Stomach (tissue), 9 donors: ENCODE measurements around the gene VSTM2L. TPM values are rescaled to one million over a fixed set of nuclear protein-coding genes. Genes with fewer than 3 reads are reported as not detected.

Source experiments
- DNase-seq, 2 donors: peaks; one replicate each; pipeline versions ENCODE4 v3.0.0 to v3.0.0-alpha.2; 2013 to 2019
- H3K27ac ChIP-seq, 5 donors: fragments of 200-600 bp in 4 of 5; sonication (generic) in 4 of 5; one replicate each; pipeline ENCODE4 v1.5.1; 2013 to 2019; ENCODE audit warnings: mild to moderate bottlenecking in 1 of 5, moderate library complexity in 1 of 5
- H3K27me3 ChIP-seq, 3 donors: fragments of 200-600 bp; sonication (generic); one replicate each; pipeline ENCODE4 v1.5.1; 2017 to 2019; ENCODE audit warnings: mixed run types in 1 of 3
- H3K36me3 ChIP-seq, 4 donors: fragments of 200-600 bp; sonication (generic); 1 replicate in 3 of 4; 2 replicates in 1 of 4; pipeline ENCODE4 v1.5.1; 2016 to 2019
- H3K4me1 ChIP-seq, 4 donors: fragments of 200-600 bp; sonication (generic); one replicate each; pipeline ENCODE4 v1.5.1; 2016 to 2019
- H3K4me3 ChIP-seq, 4 donors: fragments of 200-600 bp; sonication (generic) in 3 of 4; one replicate each; pipeline ENCODE4 v1.5.1; 2016 to 2019; ENCODE audit warnings: mild to moderate bottlenecking in 1 of 4
- H3K9me3 ChIP-seq, 4 donors: fragments of 200-600 bp; sonication (generic); one replicate each; pipeline ENCODE4 v1.5.1; 2016 to 2019
- EP300 ChIP-seq: sonication (generic); formaldehyde crosslinking; IDR thresholded peaks from one replicate; pipeline ENCODE4 v1.6.1; 2017; ENCODE audit warnings: antibody characterized with exemption
- POLR2A ChIP-seq, 4 donors: fragments of 450-650 bp; IDR thresholded peaks; one replicate each; pipeline ENCODE4 v1.6.1; 2016; ENCODE audit warnings: antibody characterized with exemption in 4 of 4, control low read depth in 2 of 4, mild to moderate bottlenecking in 1 of 4, moderate library complexity in 1 of 4
- POLR2AphosphoS5 ChIP-seq, 3 donors: sonication (generic); formaldehyde crosslinking; IDR thresholded peaks; one replicate each; pipeline ENCODE4 v1.6.1; 2016; ENCODE audit warnings: antibody characterized with exemption in 3 of 3
- WGBS, 5 donors: extraction: QIAGEN DNeasy Blood & Tissue Kit in 3 of 5; methylation state at CpG; one replicate each; pipeline versions ENCODE4 v1.1.5 to v1.1.7; 2013 to 2018; 5-methylcytosine and 5-hydroxymethylcytosine counted together
- intact Hi-C: fragments of 100-400 bp; cut with DNase I; formaldehyde crosslinking; loops from one replicate; pipeline ENCODE4 v1.15.1; 2023; ENCODE audit warnings: low total_unique reads
- polyA plus RNA-seq, 3 donors: library from polyadenylated mRNA; stranded (reverse); fragments of 200-250 nt; gene quantifications; one replicate each; pipeline ENCODE4 v1.2.3, GENCODE V29; 2013
- total RNA-seq, 5 donors: library from RNA; depleted of rRNA; stranded (reverse); fragments of >200 nt; gene quantifications; one replicate each; pipeline versions ENCODE4 v1.1.0 to v1.2.3, GENCODE V29; 2014 to 2016
- TF ChIP-seq, protein P1 (sequence below), 7 experiments: fragments of 450-650 bp in 4 of 7; fragments of 200-600 bp in 3 of 7; sonication (generic) in 3 of 7; IDR thresholded peaks; one replicate each; pipeline ENCODE4 v1.5.1; 2016 to 2019; ENCODE audit warnings: antibody characterized with exemption in 7 of 7, control low read depth in 2 of 7, mild to moderate bottlenecking in 1 of 7
- donor health status: healthy with polysubstance abuse.
- donor health status: Bipolar disorder and iron deficiency.
- donor health status: healthy.

Gene VSTM2L
- total and polyA plus RNA-seq, 8 donors = 1.1 to 18.3 (median 3.4) TPM; not detected in 2

DNA sequence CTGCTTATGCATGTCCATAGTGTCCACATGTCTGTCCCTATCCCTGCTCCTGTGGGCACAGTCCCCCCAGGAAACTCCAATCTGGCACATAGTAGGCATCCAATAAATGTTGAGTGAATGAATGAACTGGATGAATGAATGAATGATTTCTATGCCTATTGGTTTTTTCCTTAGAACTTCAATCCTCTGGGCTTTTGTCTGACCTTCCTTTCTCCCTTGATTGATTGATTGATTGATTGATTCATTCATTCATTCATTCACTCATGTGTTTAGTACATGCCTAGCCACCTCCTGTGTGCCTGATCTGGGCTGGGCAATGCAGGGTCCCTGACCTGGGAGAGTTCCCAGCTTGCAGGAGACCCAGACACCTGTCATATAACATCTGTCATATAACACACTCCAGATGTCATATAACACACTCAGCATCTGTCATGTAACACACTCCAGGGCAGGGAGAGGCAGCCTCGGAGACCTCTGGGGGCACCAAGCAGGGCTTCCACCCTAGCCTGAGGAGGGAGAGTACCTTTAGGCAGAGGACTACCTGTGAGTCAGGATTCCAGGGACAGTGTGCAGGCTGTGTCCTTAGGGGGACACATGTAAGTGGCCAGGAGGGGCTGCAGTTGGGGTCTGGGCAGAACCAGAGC is 17.9 kb downstream of the VSTM2L start:
- DNase-seq = no peak
- 65 to 97% (median 78%) methylated on average over 1 of the region's 1 CpG for WGBS, 5 donors
- H3K9me3 ChIP-seq = no peaks in the 10 kb centered on the region
- H3K4me1 ChIP-seq = peaks cover 4 to 8% (median 7%) of the 10 kb centered on the region in 4 donors
- no peaks in the 10 kb centered on the region for H3K36me3 ChIP-seq
- no peak overlapping the region for H3K4me3 ChIP-seq
- TF ChIP-seq POLR2AphosphoS5 (IDR thresholded peaks at IDR 0.05) (no peak), EP300 (no peak), POLR2A (IDR thresholded peaks at IDR 0.05) (no peak)
- TF ChIP-seq, protein P1, sequence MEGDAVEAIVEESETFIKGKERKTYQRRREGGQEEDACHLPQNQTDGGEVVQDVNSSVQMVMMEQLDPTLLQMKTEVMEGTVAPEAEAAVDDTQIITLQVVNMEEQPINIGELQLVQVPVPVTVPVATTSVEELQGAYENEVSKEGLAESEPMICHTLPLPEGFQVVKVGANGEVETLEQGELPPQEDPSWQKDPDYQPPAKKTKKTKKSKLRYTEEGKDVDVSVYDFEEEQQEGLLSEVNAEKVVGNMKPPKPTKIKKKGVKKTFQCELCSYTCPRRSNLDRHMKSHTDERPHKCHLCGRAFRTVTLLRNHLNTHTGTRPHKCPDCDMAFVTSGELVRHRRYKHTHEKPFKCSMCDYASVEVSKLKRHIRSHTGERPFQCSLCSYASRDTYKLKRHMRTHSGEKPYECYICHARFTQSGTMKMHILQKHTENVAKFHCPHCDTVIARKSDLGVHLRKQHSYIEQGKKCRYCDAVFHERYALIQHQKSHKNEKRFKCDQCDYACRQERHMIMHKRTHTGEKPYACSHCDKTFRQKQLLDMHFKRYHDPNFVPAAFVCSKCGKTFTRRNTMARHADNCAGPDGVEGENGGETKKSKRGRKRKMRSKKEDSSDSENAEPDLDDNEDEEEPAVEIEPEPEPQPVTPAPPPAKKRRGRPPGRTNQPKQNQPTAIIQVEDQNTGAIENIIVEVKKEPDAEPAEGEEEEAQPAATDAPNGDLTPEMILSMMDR (IDR thresholded peaks at IDR 0.05) = no peak
- peaks cover 0 to 58% (median 15%) of the 10 kb centered on the region in 3 donors for H3K27me3 ChIP-seq
- intact Hi-C loops = no loop called here
- H3K27ac ChIP-seq = no peak overlapping the region

DNA sequence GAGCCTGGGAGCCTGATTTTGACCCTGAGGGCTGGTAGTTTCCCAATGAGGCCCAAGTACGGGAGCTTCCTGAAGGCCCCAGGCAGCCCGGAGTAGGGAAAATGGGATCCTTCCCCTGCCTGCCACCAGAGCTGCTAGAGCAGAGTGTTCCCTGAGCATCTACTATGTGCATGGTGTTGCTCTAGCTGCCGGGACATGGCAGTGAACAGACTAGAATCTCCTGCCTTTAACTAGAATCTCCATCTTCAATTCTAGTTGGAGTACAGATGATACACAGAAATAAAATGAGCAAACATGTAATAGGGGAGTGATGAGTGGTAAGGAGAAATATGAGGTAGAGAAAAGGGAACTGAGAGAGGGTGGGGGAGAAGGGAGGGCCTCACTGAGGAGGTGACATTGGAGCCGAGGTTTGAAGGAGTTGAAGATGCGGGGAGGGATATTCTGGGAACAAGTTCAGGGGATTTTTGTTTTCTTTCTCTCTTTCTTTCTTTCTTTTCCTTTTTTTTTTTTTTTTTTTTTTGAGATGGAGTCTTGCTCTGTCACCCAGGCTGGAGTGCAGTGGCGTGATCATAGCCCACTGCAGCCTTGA is 18.5 kb downstream of the VSTM2L start:
- Histone ChIP-seq H3K36me3 (no peaks in the 10 kb centered on the region), H3K4me3 (no peak overlapping the region), H3K4me1 (peaks cover 0 to 1% (median under 1%) of the 10 kb centered on the region in 4 donors), H3K27me3 (peaks cover 0 to 51% (median 14%) of the 10 kb centered on the region in 3 donors), H3K9me3 (no peaks in the 10 kb centered on the region), H3K27ac (no peak overlapping the region)
- intact Hi-C loops = no loop called here
- 84 to 87% (median 86%) methylated on average over 6 of the region's 6 CpGs for WGBS, 5 donors
- TF ChIP-seq EP300 = no peak
- TF ChIP-seq, protein P1 (IDR thresholded peaks at IDR 0.05) = no peak
- TF ChIP-seq POLR2A (IDR thresholded peaks at IDR 0.05) = no peak
- TF ChIP-seq POLR2AphosphoS5 (IDR thresholded peaks at IDR 0.05) = no peak
- no peak for DNase-seq

DNA sequence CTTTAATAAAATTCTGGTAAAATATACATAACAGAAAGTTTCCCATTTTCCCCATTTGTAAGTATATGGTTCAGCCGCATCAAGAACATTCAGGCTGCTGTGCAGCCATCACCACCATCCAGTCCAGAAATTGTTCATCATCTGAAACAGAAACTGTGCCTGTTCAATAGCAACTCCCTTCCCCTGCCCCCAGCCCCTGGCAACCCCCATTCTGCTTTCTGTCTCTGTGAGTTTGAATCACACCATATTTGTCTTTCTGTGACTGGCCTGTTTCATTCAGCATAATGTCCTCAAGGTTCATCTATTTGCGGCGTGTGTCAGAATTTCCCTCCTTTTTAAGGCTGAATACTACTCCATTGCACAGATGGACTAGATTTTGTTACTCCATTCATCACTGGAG is 19.1 kb downstream of the VSTM2L start:
- TF ChIP-seq EP300 (no peak), POLR2A (IDR thresholded peaks at IDR 0.05) (no peak), POLR2AphosphoS5 (IDR thresholded peaks at IDR 0.05) (no peak)
- TF ChIP-seq, protein P1 (IDR thresholded peaks at IDR 0.05) = no peak
- Histone ChIP-seq H3K9me3 (no peaks in the 10 kb centered on the region), H3K27me3 (peaks cover 0 to 46% (median 12%) of the 10 kb centered on the region in 3 donors), H3K27ac (no peak overlapping the region), H3K4me1 (no peaks in the 10 kb centered on the region), H3K4me3 (no peak overlapping the region), H3K36me3 (no peaks in the 10 kb centered on the region)
- WGBS, 5 donors = 83 to 94% (median 88%) methylated on average over 3 of the region's 3 CpGs
- intact Hi-C loops = no loop called here
- no peak for DNase-seq

DNA sequence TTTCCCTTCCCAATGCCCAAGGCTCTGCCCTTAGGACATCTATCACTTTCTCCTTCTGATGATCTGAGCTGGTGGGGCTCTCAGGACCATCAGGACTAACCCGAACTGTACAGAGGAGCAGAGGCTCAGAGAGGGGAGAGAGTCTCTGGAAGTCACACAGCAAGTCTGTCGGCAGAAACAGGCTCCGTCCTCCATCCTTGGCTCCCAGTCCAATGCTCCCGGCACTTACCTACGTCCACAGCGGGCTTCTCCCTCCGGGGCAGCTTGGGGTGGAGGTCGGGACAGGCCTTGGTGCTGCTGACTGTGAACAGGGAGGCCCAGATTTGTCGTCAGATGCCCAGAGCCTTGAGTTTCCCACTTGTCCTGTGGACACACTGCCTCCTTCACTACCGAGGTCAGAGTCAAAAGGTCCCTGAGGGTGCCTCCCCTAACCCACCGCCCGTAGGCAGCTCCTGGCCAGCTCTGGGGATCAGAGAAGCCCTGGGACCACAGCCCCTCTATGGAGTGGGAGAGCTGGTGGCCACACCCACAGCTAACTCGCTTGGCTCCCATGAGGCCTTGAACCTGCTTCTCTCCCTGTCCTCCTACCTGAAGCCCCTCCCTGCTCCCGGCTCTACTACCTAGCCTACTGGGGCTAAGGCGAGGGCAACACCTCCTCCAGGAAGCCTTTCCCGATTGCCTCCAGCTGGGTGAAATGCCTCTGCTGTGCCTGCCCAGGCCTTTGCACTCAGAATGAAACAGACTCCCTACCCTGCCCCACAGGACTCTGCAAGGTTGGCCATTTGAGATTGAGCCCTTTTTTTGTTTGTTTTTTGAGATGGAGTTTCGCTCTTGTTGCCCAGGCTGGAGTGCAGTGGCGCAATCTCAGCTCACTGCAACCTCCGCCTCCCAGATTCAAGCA is 22.6 kb downstream of the VSTM2L start:
- no peaks in the 10 kb centered on the region for H3K4me1 ChIP-seq
- intact Hi-C loops = no loop called here
- WGBS, 5 donors = 78 to 85% (median 81%) methylated on average over 19 of the region's 19 CpGs
- H3K4me3 ChIP-seq = no peak overlapping the region
- H3K27me3 ChIP-seq = peaks cover 0 to 15% (median 3%) of the 10 kb centered on the region in 3 donors
- TF ChIP-seq, protein P1 (IDR thresholded peaks at IDR 0.05) = no peak
- TF ChIP-seq POLR2A (IDR thresholded peaks at IDR 0.05) = no peak
- no peak for TF ChIP-seq POLR2AphosphoS5 (IDR thresholded peaks at IDR 0.05)
- TF ChIP-seq EP300 = no peak
- no peaks in the 10 kb centered on the region for H3K9me3 ChIP-seq
- no peak for DNase-seq
- no peak overlapping the region for H3K27ac ChIP-seq
- no peaks in the 10 kb centered on the region for H3K36me3 ChIP-seq
